ENCODE results near the gene VTI1B. TPM values are rescaled to one million over a fixed set of nuclear protein-coding genes. Genes with fewer than 3 reads are reported as not detected.

The VTI1B gene
- total RNA-seq, 4 donors from 2014 or later, result 78.5 to 104 (median 83.3) TPM

DNA sequence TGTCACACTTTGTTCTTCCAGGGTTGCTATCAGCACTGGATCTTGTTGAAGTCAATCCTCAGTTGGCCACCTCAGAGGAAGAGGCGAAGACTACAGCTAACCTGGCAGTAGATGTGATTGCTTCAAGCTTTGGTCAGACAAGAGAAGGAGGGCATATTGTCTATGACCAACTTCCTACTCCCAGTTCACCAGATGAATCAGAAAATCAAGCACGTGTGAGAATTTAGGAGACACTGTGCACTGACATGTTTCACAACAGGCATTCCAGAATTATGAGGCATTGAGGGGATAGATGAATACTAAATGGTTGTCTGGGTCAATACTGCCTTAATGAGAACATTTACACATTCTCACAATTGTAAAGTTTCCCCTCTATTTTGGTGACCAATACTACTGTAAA lies 23.7 kb downstream of the VTI1B start:
- intact Hi-C loops (cut with DNase I), result no loop called here
- WGBS, result 81% methylated on average over 2 of the region's 2 CpGs

DNA sequence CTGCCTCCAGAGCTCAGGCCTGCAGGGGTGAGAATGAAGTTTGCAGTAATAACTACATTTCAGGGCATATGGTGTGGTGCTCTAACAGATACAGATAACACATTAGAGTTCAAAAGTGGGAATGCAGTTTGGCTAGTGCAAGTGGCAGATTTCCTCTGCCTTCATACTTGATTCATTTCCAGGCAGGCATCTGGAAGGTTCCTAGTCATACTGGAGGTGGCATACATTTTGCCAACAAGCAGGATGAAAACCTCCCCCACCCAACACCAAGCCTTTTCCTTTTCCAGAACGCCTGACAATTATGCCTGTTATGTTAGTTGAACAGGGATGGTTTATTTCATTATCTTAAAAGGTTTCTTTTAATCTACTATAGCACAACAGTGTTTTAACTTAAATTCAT lies 24.3 kb downstream of the VTI1B start:
- WGBS, result 96% methylated on average over 1 of the region's 1 CpG
- no peaks in the 10 kb centered on the region for H3K27me3 ChIP-seq
- peaks cover 0 to 4% (median 0%) of the 10 kb centered on the region in 4 donors for H3K4me1 ChIP-seq
- no peak overlapping the region for H3K4me3 ChIP-seq
- H3K36me3 ChIP-seq, result peaks cover 45 to 96% (median 88%) of the 10 kb centered on the region in 4 donors
- DNase-seq (ENCODE audit: extremely low spot score), result no peak
- no peaks in the 10 kb centered on the region for H3K9me3 ChIP-seq
- intact Hi-C loops (cut with DNase I), result no loop called here
- H3K27ac ChIP-seq (replicated peaks in 1 of 4), result no peak overlapping the region
- TF ChIP-seq, protein P1, sequence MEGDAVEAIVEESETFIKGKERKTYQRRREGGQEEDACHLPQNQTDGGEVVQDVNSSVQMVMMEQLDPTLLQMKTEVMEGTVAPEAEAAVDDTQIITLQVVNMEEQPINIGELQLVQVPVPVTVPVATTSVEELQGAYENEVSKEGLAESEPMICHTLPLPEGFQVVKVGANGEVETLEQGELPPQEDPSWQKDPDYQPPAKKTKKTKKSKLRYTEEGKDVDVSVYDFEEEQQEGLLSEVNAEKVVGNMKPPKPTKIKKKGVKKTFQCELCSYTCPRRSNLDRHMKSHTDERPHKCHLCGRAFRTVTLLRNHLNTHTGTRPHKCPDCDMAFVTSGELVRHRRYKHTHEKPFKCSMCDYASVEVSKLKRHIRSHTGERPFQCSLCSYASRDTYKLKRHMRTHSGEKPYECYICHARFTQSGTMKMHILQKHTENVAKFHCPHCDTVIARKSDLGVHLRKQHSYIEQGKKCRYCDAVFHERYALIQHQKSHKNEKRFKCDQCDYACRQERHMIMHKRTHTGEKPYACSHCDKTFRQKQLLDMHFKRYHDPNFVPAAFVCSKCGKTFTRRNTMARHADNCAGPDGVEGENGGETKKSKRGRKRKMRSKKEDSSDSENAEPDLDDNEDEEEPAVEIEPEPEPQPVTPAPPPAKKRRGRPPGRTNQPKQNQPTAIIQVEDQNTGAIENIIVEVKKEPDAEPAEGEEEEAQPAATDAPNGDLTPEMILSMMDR (IDR thresholded peaks at IDR 0.05), result no peak
- no peak for TF ChIP-seq POLR2A (IDR thresholded peaks at IDR 0.05; ENCODE audit: low read depth)
- TF ChIP-seq EP300 (IDR thresholded peaks at IDR 0.05), result no peak
- TF ChIP-seq POLR2AphosphoS5 (IDR thresholded peaks at IDR 0.05), result no peak

More for the DNA sequence above, 23.7 kb downstream of the VTI1B start:
- TF ChIP-seq EP300 (IDR thresholded peaks at IDR 0.05), result no peak
- Histone ChIP-seq H3K36me3 (peaks cover 51 to 100% (median 94%) of the 10 kb centered on the region in 4 donors), H3K27ac (replicated peaks in 1 of 4) (no peak overlapping the region), H3K27me3 (no peaks in the 10 kb centered on the region), H3K4me1 (no peaks in the 10 kb centered on the region), H3K4me3 (no peak overlapping the region), H3K9me3 (no peaks in the 10 kb centered on the region)
- no peak for DNase-seq (ENCODE audit: extremely low spot score)

DNA sequence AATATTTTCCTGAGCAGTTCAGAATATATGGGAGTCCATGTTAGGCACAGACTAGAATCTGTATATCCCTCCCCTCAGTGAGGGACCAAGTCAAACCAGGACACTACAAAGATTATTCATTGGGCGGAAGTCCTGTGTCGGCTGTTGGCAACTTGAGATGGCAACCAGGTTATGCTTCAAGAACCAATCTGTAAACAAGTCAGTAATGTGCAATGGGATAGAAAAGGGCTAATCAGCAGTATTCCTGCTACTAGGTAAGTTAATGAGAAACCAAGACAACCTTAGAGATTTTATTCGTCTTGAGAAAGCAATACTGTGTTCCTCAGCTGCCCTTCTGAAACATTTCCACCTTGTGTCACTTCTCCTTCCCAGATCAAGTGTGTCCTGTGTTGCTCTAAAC lies 28.3 kb downstream of the VTI1B start:
- TF ChIP-seq POLR2A (IDR thresholded peaks at IDR 0.05; ENCODE audit: low read depth) (no peak), EP300 (IDR thresholded peaks at IDR 0.05) (no peak), POLR2AphosphoS5 (IDR thresholded peaks at IDR 0.05) (no peak)
- TF ChIP-seq, protein P1 (IDR thresholded peaks at IDR 0.05), result no peak
- 87% methylated on average over 3 of the region's 3 CpGs for WGBS
- Histone ChIP-seq H3K4me1 (peaks cover 0 to 17% (median 11%) of the 10 kb centered on the region in 4 donors), H3K36me3 (peaks cover 20 to 56% (median 50%) of the 10 kb centered on the region in 4 donors), H3K27me3 (no peaks in the 10 kb centered on the region), H3K27ac (replicated peaks in 1 of 4) (no peak overlapping the region), H3K9me3 (no peaks in the 10 kb centered on the region), H3K4me3 (no peak overlapping the region)
- intact Hi-C loops (cut with DNase I), result no loop called here
- DNase-seq (ENCODE audit: extremely low spot score), result no peak

DNA sequence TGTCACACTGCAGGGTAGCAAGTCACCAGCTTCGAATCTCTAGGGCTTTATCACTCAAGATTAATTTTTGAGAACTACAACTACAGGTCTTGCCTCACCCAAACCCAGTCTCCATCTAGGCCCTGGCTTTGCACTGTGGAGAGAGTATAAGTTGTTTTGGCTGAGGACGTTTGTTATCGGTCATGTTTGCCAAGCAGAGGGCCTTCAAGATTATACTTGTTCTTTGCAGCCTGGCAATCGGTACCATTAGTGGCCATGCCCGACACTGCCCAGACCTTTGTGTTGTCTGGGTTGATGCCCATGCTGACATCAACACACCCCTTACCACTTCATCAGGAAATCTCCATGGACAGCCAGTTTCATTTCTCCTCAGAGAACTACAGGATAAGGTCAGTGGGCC lies 29.0 kb downstream of the VTI1B start:
- no peaks in the 10 kb centered on the region for H3K9me3 ChIP-seq
- H3K27me3 ChIP-seq, result no peaks in the 10 kb centered on the region
- intact Hi-C loops (cut with DNase I), result no loop called here
- H3K4me3 ChIP-seq, result no peak overlapping the region
- H3K36me3 ChIP-seq, result peaks cover 15 to 49% (median 43%) of the 10 kb centered on the region in 4 donors
- 94% methylated on average over 5 of the region's 5 CpGs for WGBS
- no peak for DNase-seq (ENCODE audit: extremely low spot score)
- H3K27ac ChIP-seq (replicated peaks in 1 of 4), result peak overlapping the region in 3 of 4 donors; percentile 67 to 73 (median 67)
- TF ChIP-seq, protein P1 (IDR thresholded peaks at IDR 0.05), result no peak
- TF ChIP-seq POLR2A (IDR thresholded peaks at IDR 0.05; ENCODE audit: low read depth) (no peak), POLR2AphosphoS5 (IDR thresholded peaks at IDR 0.05) (no peak), EP300 (IDR thresholded peaks at IDR 0.05) (no peak)
- H3K4me1 ChIP-seq, result peaks cover 0 to 17% (median 11%) of the 10 kb centered on the region in 4 donors

DNA sequence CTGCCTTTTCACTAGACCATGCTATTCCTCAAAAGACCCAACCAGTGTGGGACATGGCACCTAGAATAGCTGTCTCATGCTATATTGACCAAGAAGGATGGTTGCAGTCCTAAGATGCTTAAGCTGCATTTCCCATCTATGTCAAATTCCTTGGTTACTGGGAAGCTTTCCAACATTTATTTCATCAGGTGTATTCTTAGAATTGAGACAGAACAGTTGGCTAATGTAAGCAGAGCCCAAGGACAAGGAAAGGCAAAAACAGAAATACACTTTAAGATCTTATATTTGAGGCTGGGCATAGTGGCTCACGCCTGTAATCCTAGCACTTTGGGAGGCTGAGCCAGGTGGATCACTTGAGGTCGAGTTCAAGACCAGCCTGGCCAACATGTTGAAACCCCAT lies 30.0 kb downstream of the VTI1B start:
- no peaks in the 10 kb centered on the region for H3K27me3 ChIP-seq
- whole genome bisulfite sequencing, result 60% methylated on average over 2 of the region's 2 CpGs

More for the DNA sequence above, 30.0 kb downstream of the VTI1B start:
- Histone ChIP-seq H3K4me3 (no peak overlapping the region), H3K9me3 (no peaks in the 10 kb centered on the region), H3K4me1 (peaks cover 0 to 17% (median 11%) of the 10 kb centered on the region in 4 donors), H3K36me3 (peaks cover 6 to 39% (median 33%) of the 10 kb centered on the region in 4 donors), H3K27ac (replicated peaks in 1 of 4) (peak overlapping the region; percentile 66 to 73 (median 67))
- no peak for DNase-seq (ENCODE audit: extremely low spot score)
- TF ChIP-seq POLR2A (IDR thresholded peaks at IDR 0.05; ENCODE audit: low read depth), result no peak
- TF ChIP-seq EP300 (IDR thresholded peaks at IDR 0.05), result no peak
- TF ChIP-seq POLR2AphosphoS5 (IDR thresholded peaks at IDR 0.05), result peak in 1 of 2 donors; percentile 47
- TF ChIP-seq, protein P1 (IDR thresholded peaks at IDR 0.05), result no peak
- intact Hi-C loops (cut with DNase I), result no loop called here

Data from esophagus muscularis mucosa (tissue), 4 donors.